ENCODE results near the gene FMN1. TPM values are rescaled to one million over a fixed set of nuclear protein-coding genes. Genes with fewer than 3 reads are reported as not detected.

FMN1 gene
- total RNA-seq, 1 experiment from 2014 or later = 2.4 TPM

- TF ChIP-seq EZH2phosphoT487 (IDR thresholded peaks at IDR 0.05; ENCODE audit: borderline replicate concordance, low read length) (no peak), EZH2 (IDR thresholded peaks at IDR 0.05; ENCODE audit: low read length, unreplicated experiment) (no peak)
- CTCF ChIA-PET = no interaction called here
Measured at GRCh38 chr15:32817577-32817976, 376.9 kb downstream of the FMN1 start.

GRCh38 chr15:32807331-32807730, 387.2 kb downstream of the FMN1 start:
- no TSS peak for BruUV-seq (replicated peaks)
- no peaks in the 10 kb centered on the region for H3K9me2 ChIP-seq (replicated peaks; ENCODE audit: low read length)
- no peaks in the 10 kb centered on the region for H3F3A ChIP-seq (ENCODE audit: low read length, unreplicated experiment)
- H3K27me3 ChIP-seq (ENCODE audit: low read length) = no peaks in the 10 kb centered on the region
- H4K20me1 ChIP-seq (ENCODE audit: low read length) = no peaks in the 10 kb centered on the region
- ATAC-seq (no peak), DNase-seq (no peak)
- ChIA-PET CTCF (interaction anchor here (0.8 kb wide), 1 partner anchor 144 kb away, joined by 3 read pairs; no protein-coding TSS in a partner anchor), POLR2A (ENCODE audit: unreplicated experiment) (no interaction called here)
- no peak overlapping the region for H3K27ac ChIP-seq (ENCODE audit: low read length)
- H3K4me3 ChIP-seq (ENCODE audit: low read length) = no peak overlapping the region
- H3K79me2 ChIP-seq (ENCODE audit: low read length) = no peaks in the 10 kb centered on the region
- H3K36me3 ChIP-seq (ENCODE audit: low read depth, low read length) = peaks cover 7% of the 10 kb centered on the region; the same call in 1 of the 2 replicates
- H3K4me1 ChIP-seq (ENCODE audit: insufficient read depth, low read length) = peaks cover 6% of the 10 kb centered on the region
- TF ChIP-seq CTCF (conservative IDR thresholded peaks at IDR 0.05; ENCODE audit: low read depth, low read length) = no peak
- no peak for TF ChIP-seq EZH2 (IDR thresholded peaks at IDR 0.05; ENCODE audit: low read length, unreplicated experiment)
- no peak for TF ChIP-seq EZH2phosphoT487 (IDR thresholded peaks at IDR 0.05; ENCODE audit: borderline replicate concordance, low read length)
- H3K9ac ChIP-seq (ENCODE audit: low read length) = no peak overlapping the region
- H3K9me3 ChIP-seq (ENCODE audit: low read length) = peaks cover 7% of the 10 kb centered on the region; the same call in 1 of the 2 replicates
- H3K4me2 ChIP-seq (ENCODE audit: low read length) = no peak overlapping the region
- intact Hi-C loops (cut with micrococcal nuclease) = no loop called here
- no peak overlapping the region for H2AFZ ChIP-seq (ENCODE audit: low read length)

More at GRCh38 chr15:32817577-32817976, 376.9 kb downstream of the FMN1 start:
- BruUV-seq (replicated peaks) = no TSS peak
- Histone ChIP-seq H3K36me3 (ENCODE audit: low read depth, low read length) (no peaks in the 10 kb centered on the region), H3K9me3 (ENCODE audit: low read length) (no peaks in the 10 kb centered on the region), H3K9me2 (replicated peaks; ENCODE audit: low read length) (no peaks in the 10 kb centered on the region), H3K9ac (ENCODE audit: low read length) (no peak overlapping the region), H2AFZ (ENCODE audit: low read length) (peak overlapping the region; percentile 9; the same call in 1 of the 2 replicates), H3F3A (ENCODE audit: low read length, unreplicated experiment) (no peaks in the 10 kb centered on the region), H4K20me1 (ENCODE audit: low read length) (no peaks in the 10 kb centered on the region), H3K4me3 (ENCODE audit: low read length) (no peak overlapping the region), H3K79me2 (ENCODE audit: low read length) (no peaks in the 10 kb centered on the region), H3K4me1 (ENCODE audit: insufficient read depth, low read length) (peaks cover 27% of the 10 kb centered on the region), H3K27ac (ENCODE audit: low read length) (no peak overlapping the region), H3K27me3 (ENCODE audit: low read length) (no peaks in the 10 kb centered on the region), H3K4me2 (ENCODE audit: low read length) (peak overlapping the region; percentile 6; the same call in 1 of the 2 replicates)
- POLR2A ChIA-PET (ENCODE audit: unreplicated experiment) = interaction anchor here (0.7 kb wide), 1 partner anchor 155 kb away, joined by 4 read pairs; no protein-coding TSS in a partner anchor
- ATAC-seq = no peak
- DNase-seq = peak; percentile 42
- intact Hi-C loops (cut with micrococcal nuclease) = no loop called here

GRCh38 chr15:32803631-32804030, 390.9 kb downstream of the FMN1 start:
- TF ChIP-seq EZH2 (IDR thresholded peaks at IDR 0.05; ENCODE audit: low read length, unreplicated experiment) (no peak), EZH2phosphoT487 (IDR thresholded peaks at IDR 0.05; ENCODE audit: borderline replicate concordance, low read length) (no peak), CTCF (conservative IDR thresholded peaks at IDR 0.05; ENCODE audit: low read depth, low read length) (no peak)
- DNase-seq = peak; percentile 54
- Histone ChIP-seq H3K27me3 (ENCODE audit: low read length) (no peaks in the 10 kb centered on the region), H3K9me2 (replicated peaks; ENCODE audit: low read length) (no peaks in the 10 kb centered on the region), H3K4me1 (ENCODE audit: insufficient read depth, low read length) (peaks cover 21% of the 10 kb centered on the region), H3K27ac (ENCODE audit: low read length) (peak overlapping the region; percentile 92), H3K36me3 (ENCODE audit: low read depth, low read length) (peaks cover 7% of the 10 kb centered on the region; the same call in 1 of the 2 replicates), H3F3A (ENCODE audit: low read length, unreplicated experiment) (no peaks in the 10 kb centered on the region), H4K20me1 (ENCODE audit: low read length) (no peaks in the 10 kb centered on the region), H2AFZ (ENCODE audit: low read length) (no peak overlapping the region), H3K9ac (ENCODE audit: low read length) (no peak overlapping the region; the same call in 1 of the 2 replicates), H3K4me3 (ENCODE audit: low read length) (no peak overlapping the region), H3K9me3 (ENCODE audit: low read length) (peaks cover 7% of the 10 kb centered on the region; the same call in 1 of the 2 replicates), H3K4me2 (ENCODE audit: low read length) (no peak overlapping the region), H3K79me2 (ENCODE audit: low read length) (no peaks in the 10 kb centered on the region)
- intact Hi-C loops (cut with micrococcal nuclease) = loop anchor here (2.0 kb wide), 1 partner anchor 71 kb away; no protein-coding TSS in a partner anchor
- ATAC-seq = no peak
- no TSS peak for BruUV-seq (replicated peaks)
- ChIA-PET POLR2A (ENCODE audit: unreplicated experiment) (no interaction called here), CTCF (no interaction called here)

All from PC-3 (cell line).